NCI-H2196 (cell line): ENCODE measurements around the gene ZBTB7C.
"Not testable (repeated sequence)": the region's sequence is repeated elsewhere in the genome, so short reads cannot be mapped to it uniquely, and the experiment has no call there.

Source experiments
- DNase-seq: peaks from one replicate; lab custom pipeline; 2025; ENCODE audit not compliant: unreplicated experiment; lab: John Stamatoyannopoulos, UW

ZBTB7C gene

DNA sequence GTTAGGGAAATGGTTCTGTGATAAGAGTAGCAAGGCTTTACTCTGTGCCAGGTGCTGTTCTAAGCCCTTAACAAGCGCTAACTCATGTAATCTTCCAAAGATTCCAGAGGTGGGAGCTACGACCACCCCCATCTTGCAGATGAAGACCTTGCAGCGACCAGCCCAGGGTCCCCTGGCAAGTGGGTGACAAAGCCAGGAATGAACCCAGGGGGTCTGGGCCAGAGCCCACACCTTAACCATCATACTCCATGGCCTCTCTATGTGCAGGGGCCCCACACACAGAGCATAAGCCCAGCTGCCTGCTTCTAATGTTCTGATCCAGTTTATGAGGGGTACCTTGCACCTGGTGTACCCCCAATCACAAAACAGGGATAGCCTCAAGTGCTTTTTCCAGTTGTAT, 105.3 kb downstream of the ZBTB7C start:
- DNase-seq, result no peak

- DNase-seq, result no peak
Observed at GRCh38 chr18:48302736-48303135, 106.4 kb downstream of the ZBTB7C start.

DNA sequence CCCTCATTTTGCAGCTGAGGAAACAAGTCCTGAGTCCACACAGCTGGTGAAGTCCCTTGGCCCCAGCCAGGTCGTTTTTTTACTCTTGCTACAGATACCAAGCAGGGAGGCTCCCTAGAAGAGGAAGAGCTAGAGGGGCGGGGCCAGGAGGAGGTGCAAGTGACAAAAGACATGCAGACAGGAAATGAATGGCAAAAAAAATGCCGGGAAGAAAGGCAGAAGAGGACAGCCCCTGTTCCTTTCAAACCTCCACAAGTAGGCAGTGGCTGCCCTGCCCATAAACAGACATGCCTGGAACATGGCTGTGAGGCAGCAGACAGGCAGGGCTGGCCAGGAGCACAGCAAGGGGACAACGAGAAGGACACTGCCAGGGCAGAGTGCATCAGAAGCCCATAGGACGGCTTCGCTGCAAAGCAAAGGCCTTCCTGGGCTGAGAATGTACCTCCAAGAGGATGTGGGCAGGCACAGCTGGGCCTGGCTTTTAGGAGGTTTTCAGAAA, 108.7 kb downstream of the ZBTB7C start:
- DNase-seq, result peak; percentile 65

DNA sequence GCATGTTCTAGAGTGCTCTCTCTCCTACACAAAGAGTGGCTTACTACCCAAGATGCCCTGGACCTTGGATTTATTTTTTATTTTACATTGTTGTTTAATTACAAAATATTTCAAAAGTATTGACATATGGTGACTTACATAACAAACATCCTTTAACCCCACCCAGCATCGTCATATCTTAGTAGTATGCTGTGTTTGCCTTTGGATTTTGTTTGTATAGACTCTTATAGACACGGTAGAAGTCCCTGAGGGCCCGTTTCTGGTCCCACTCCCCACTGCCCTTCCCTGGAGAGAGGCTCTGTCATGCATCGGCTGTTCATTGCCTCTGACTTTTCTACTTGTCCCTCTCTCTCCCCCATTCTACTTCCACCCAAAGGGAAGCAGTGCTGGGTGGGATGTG, 112.0 kb downstream of the ZBTB7C start:
- DNase-seq, result no peak

DNA sequence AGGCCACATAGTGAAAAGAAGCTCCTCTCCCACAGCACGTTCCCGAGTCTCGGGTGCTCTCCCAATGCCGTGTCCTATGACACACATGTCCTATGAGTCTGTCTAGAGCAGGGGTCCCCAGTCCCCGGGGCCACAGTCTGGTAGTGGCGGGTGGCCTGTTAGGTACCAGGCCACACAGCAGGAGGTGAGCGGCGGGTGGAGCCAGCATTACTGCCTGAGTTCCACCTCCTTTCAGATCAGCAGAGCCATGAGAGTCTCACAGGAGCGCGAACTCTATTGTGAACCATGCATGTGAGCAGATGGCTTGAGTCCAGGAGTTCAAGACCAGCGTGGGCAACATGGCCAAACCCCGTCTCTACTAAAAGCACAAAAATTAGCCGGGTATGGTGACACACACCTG, 112.6 kb downstream of the ZBTB7C start:
- DNase-seq, result no peak

- peak; percentile 26 for DNase-seq
Observed at GRCh38 chr18:48295586-48296311, 113.4 kb downstream of the ZBTB7C start.

GRCh38 chr18:48294899-48295585, 114.1 kb downstream of the ZBTB7C start:
- DNase-seq, result no peak

DNA sequence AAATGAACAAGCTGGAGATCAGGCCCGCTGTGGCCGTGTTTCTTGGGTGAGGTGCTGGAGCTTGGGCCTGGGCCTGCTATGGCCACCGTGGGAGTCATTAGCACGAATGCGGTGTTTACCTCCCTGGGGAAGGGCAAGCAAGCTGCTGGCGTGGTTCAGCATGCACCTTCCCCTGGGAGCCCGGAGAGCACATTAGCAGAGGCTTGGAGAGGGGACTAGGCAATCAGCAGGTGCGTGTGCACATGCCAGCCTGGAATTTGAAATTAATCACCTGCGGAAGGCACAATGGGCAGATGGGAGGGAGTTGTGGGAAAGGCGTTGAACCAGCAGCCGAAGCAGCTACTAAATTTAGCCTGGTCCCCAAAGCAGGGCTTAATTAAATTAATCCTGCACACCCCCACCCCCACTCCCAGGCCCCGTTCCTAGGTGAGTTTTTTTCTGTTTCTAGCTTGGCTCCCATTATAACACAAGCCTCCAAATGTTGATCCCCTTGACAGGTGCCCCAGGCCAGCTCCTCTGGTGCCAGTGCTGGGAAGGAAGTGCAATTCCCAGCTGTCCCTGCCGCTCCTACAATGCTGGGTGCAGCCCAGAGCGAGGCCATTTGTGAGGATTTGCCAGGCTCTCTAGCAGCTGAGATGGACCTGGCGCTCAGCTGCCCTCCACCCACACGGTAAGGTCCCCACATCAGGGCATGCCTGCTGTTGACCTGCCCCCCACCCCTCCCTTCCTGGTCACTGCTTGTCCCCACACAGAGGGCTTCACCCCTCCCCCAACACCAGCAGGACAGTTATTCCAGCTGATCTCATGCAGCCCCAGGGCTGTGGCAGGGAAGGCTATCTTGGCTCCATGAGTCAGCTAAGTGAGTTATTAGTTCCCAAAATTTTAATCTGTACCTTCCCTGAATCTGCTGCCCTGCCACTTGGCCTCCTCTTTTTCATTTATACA, 115.0 kb downstream of the ZBTB7C start:
- peak; percentile 81 for DNase-seq

GRCh38 chr18:48292782-48293424, 116.3 kb downstream of the ZBTB7C start:
- DNase-seq, result no peak

GRCh38 chr18:48292229-48292628, 117.0 kb downstream of the ZBTB7C start:
- no peak for DNase-seq

DNA sequence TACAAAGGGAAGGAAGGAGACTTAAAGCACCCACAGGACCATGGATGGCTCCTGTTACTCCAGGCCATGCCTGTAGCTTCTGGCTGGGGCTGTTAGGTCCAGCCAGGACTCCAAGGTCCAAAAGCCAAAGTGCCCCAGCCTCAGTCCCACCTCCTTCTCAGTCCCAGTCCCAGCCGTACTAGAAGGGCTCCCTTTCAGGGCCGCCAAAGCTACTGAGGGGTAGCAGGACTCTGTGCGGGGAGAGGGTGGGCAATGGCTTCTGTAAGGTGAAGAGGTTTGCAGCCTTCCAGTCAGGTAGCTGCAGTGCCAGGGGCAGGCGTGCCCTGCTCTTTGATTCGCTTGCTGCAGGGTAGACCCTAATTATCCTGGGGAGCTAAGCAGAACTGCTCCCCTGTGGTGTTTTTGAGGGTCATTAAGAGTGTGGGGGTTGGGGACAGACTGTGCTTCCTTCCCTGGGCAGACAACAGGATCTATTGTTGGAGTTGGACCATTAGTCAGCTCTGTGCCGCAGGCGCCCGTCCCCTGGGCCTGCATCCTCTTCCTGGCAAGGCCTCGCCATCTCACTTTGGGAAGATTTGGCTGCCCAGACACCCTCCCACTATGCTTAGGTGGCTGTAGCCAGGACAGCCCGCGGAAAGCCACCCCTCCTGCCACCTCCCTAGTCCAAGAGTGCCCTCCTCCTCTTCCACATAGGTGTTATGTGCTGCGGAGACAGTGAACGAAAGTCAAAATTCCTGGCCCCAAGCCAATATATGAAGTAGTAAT, 118.8 kb downstream of the ZBTB7C start:
- DNase-seq, result no peak

DNA sequence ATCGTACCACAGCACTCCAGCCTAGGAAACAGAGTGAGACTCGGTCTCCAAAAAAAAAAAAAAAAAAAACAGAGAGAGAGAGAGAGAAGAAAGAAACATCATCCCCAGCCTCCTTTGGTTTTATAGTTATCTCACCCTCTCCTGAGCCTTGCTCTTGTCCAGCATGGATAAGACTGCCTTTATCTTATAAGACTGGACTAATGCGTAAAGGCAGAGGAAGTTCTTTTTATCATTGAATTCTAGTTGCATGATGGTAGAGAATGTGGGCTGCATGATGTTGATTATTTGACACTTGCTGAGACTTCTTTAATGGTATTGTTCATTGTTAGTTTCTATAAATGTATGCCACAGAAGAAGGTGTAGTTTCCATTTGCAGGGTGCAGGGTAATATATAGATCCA, 124.4 kb downstream of the ZBTB7C start:
- DNase-seq, result no peak

- not testable (repeated sequence) for DNase-seq
Observed at GRCh38 chr18:48284011-48284410, 125.2 kb downstream of the ZBTB7C start.

GRCh38 chr18:48281460-48281859, 127.7 kb downstream of the ZBTB7C start:
- not testable (repeated sequence) for DNase-seq

DNA sequence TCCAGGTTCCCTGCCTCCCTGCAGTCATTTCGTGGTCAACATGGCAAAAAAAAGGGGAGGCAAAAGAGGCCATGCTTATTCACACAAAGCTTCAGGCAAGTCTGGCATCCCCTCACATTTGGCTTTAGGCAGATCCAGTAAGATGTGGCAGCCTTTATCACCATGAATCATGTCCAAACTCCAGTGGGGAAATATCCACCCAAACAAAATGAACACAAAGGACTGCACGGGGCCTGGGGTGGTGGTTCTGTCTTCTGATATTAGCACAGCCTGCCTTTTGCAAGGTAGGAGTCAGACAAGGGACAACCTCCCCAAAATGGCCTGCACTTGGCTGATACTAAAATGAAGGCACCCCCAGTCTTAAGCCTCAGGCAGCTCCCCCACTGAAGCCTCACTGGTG, 129.9 kb downstream of the ZBTB7C start:
- DNase-seq, result no peak

GRCh38 chr18:48278081-48278480, 131.1 kb downstream of the ZBTB7C start:
- no peak for DNase-seq

DNA sequence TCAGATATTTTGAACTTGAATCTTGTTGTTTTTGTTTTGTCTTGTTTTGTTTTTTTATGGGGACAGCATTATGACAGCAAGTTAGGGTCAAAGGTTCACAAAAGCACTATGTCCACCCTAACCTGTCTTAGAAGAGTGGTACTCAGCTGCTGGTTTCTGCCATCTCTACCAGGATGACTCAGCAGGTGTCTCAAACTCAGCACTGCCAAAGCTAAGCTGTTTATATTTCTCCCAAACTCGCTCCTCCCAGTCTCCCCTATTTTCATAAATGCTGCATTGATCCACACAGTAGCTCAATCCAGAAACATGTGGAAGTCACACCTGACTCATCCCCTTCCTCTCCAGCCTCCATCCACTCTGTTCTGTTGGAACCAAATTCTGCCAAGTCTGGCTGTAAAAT, 134.9 kb downstream of the ZBTB7C start:
- no peak for DNase-seq

- peak; percentile 22 for DNase-seq
Observed at GRCh38 chr18:48270929-48271328, 138.3 kb downstream of the ZBTB7C start.

GRCh38 chr18:48265328-48265727, 143.9 kb downstream of the ZBTB7C start:
- no peak for DNase-seq
